ENCODE results near the gene GSC2.

The GSC2 gene

GRCh38 chr22:19139001-19139356 is 11.1 kb downstream of the GSC2 start:
- in situ Hi-C loops (cut with HindIII; ENCODE audit: low pct_ligation_motif_present, low pct_unique_long_range_greater_than_20kb, low sequenced_read_pairs), result no loop called here
- DNase-seq, result no peak

GRCh38 chr22:19138217-19139000 is 11.7 kb downstream of the GSC2 start:
- in situ Hi-C loops (cut with HindIII; ENCODE audit: low pct_ligation_motif_present, low pct_unique_long_range_greater_than_20kb, low sequenced_read_pairs), result no loop called here
- no peak for DNase-seq

GRCh38 chr22:19137384-19138216 is 12.5 kb downstream of the GSC2 start:
- in situ Hi-C loops (cut with HindIII; ENCODE audit: low pct_ligation_motif_present, low pct_unique_long_range_greater_than_20kb, low sequenced_read_pairs), result no loop called here

GRCh38 chr22:19136915-19137314 is 13.2 kb downstream of the GSC2 start:
- DNase-seq, result no peak
- in situ Hi-C loops (cut with HindIII; ENCODE audit: low pct_ligation_motif_present, low pct_unique_long_range_greater_than_20kb, low sequenced_read_pairs), result no loop called here

More at GRCh38 chr22:19137384-19138216, 12.5 kb downstream of the GSC2 start:
- DNase-seq, result no peak

- in situ Hi-C loops (cut with HindIII; ENCODE audit: low pct_ligation_motif_present, low pct_unique_long_range_greater_than_20kb, low sequenced_read_pairs), result no loop called here
- no peak for DNase-seq
Measured at GRCh38 chr22:19134874-19135273, 15.2 kb downstream of the GSC2 start.

GRCh38 chr22:19134176-19134831 is 15.8 kb downstream of the GSC2 start:
- no peak for DNase-seq
- in situ Hi-C loops (cut with HindIII; ENCODE audit: low pct_ligation_motif_present, low pct_unique_long_range_greater_than_20kb, low sequenced_read_pairs), result no loop called here

GRCh38 chr22:19133561-19133960 is 16.5 kb downstream of the GSC2 start:
- in situ Hi-C loops (cut with HindIII; ENCODE audit: low pct_ligation_motif_present, low pct_unique_long_range_greater_than_20kb, low sequenced_read_pairs), result no loop called here
- DNase-seq, result no peak

GRCh38 chr22:19132693-19133400 is 17.2 kb downstream of the GSC2 start:
- DNase-seq, result no peak
- in situ Hi-C loops (cut with HindIII; ENCODE audit: low pct_ligation_motif_present, low pct_unique_long_range_greater_than_20kb, low sequenced_read_pairs), result no loop called here

GRCh38 chr22:19132153-19132552 is 17.9 kb downstream of the GSC2 start:
- in situ Hi-C loops (cut with HindIII; ENCODE audit: low pct_ligation_motif_present, low pct_unique_long_range_greater_than_20kb, low sequenced_read_pairs), result no loop called here
- DNase-seq, result no peak

GRCh38 chr22:19131685-19132015 is 18.4 kb downstream of the GSC2 start:
- DNase-seq, result no peak
- in situ Hi-C loops (cut with HindIII; ENCODE audit: low pct_ligation_motif_present, low pct_unique_long_range_greater_than_20kb, low sequenced_read_pairs), result no loop called here

- in situ Hi-C loops (cut with HindIII; ENCODE audit: low pct_ligation_motif_present, low pct_unique_long_range_greater_than_20kb, low sequenced_read_pairs), result no loop called here
- DNase-seq, result no peak
Measured at GRCh38 chr22:19130959-19131684, 19.0 kb downstream of the GSC2 start, which contains the start of gene TSSK2. TSSK2 (plus strand) TSS chr22:19131308; CDS start chr22:19131400, 92 bp downstream.

- no peak for DNase-seq
- in situ Hi-C loops (cut with HindIII; ENCODE audit: low pct_ligation_motif_present, low pct_unique_long_range_greater_than_20kb, low sequenced_read_pairs), result no loop called here
Measured at GRCh38 chr22:19129871-19130270, 20.2 kb downstream of the GSC2 start.

- in situ Hi-C loops (cut with HindIII; ENCODE audit: low pct_ligation_motif_present, low pct_unique_long_range_greater_than_20kb, low sequenced_read_pairs), result no loop called here
- no peak for DNase-seq
Measured at GRCh38 chr22:19128946-19129727, 21.0 kb downstream of the GSC2 start.

- no peak for DNase-seq
- in situ Hi-C loops (cut with HindIII; ENCODE audit: low pct_ligation_motif_present, low pct_unique_long_range_greater_than_20kb, low sequenced_read_pairs), result no loop called here
Measured at GRCh38 chr22:19128009-19128401, 22.1 kb downstream of the GSC2 start.

- in situ Hi-C loops (cut with HindIII; ENCODE audit: low pct_ligation_motif_present, low pct_unique_long_range_greater_than_20kb, low sequenced_read_pairs), result no loop called here
- DNase-seq, result no peak
Measured at GRCh38 chr22:19127329-19128008, 22.6 kb downstream of the GSC2 start.

GRCh38 chr22:19126309-19127273 is 23.5 kb downstream of the GSC2 start:
- in situ Hi-C loops (cut with HindIII; ENCODE audit: low pct_ligation_motif_present, low pct_unique_long_range_greater_than_20kb, low sequenced_read_pairs), result no loop called here
- no peak for DNase-seq

Data from ACHN (cell line).